ENCODE results near the gene DDAH1. TPM values are rescaled to one million over a fixed set of nuclear protein-coding genes. Genes with fewer than 3 reads are reported as not detected.

Gene DDAH1
- total and polyA plus RNA-seq, 2 experiments from 2014 or later: 29.4 to 41.7 TPM

GRCh38 chr1:85332575-85332974 is 132.4 kb downstream of the DDAH1 start:
- peaks cover 27% of the 10 kb centered on the region for H3K4me1 Mint-ChIP-seq
- H3K9me3 Mint-ChIP-seq: no peaks in the 10 kb centered on the region; the same call in 2 of the 3 replicates
- no peaks in the 10 kb centered on the region for H3K9me2 ChIP-seq (ENCODE audit: insufficient read depth)
- H3K4me3 Mint-ChIP-seq: no peak overlapping the region
- no peak for ATAC-seq
- DNase-seq (ENCODE audit: low spot score): no peak
- H3K4me3 ChIP-seq: no peak overlapping the region
- TF ChIP-seq ZNF331 (CRISPR knock-in tag; IDR thresholded peaks at IDR 0.05; ENCODE audit: low read depth) (no peak), CTCF (conservative IDR thresholded peaks at IDR 0.05; ENCODE audit: low read depth in 2 of 2) (no peak), CREB1 (CRISPR knock-in tag; IDR thresholded peaks at IDR 0.05; ENCODE audit: low read depth) (no peak), REST (IDR thresholded peaks at IDR 0.05; ENCODE audit: unreplicated experiment) (no peak), EZH2phosphoT487 (IDR thresholded peaks at IDR 0.05; ENCODE audit: unreplicated experiment) (no peak), JUNB (IDR thresholded peaks at IDR 0.05; ENCODE audit: unreplicated experiment) (no peak), ETS1 (IDR thresholded peaks at IDR 0.05) (no peak)
- H3K4me1 ChIP-seq (ENCODE audit: insufficient read depth): peaks cover 21% of the 10 kb centered on the region
- H3K27ac ChIP-seq (ENCODE audit: low read depth): no peak overlapping the region
- no peak overlapping the region for H3K27ac Mint-ChIP-seq
- H3K27me3 ChIP-seq (ENCODE audit: insufficient read depth): no peaks in the 10 kb centered on the region
- no peaks in the 10 kb centered on the region for H3F3A ChIP-seq (replicated peaks; ENCODE audit: low read depth)
- H3K36me3 Mint-ChIP-seq (ENCODE audit: low read depth): peaks cover 5% of the 10 kb centered on the region; the same call in 2 of the 3 replicates
- H3K79me2 ChIP-seq (replicated peaks; ENCODE audit: insufficient read depth): no peaks in the 10 kb centered on the region
- no peaks in the 10 kb centered on the region for H3K36me3 ChIP-seq (ENCODE audit: insufficient read depth)
- no peaks in the 10 kb centered on the region for H3K27me3 Mint-ChIP-seq (ENCODE audit: insufficient read depth, low read depth, poor library complexity)
- no peaks in the 10 kb centered on the region for H4K20me1 ChIP-seq (replicated peaks; ENCODE audit: insufficient read depth)
- no peak overlapping the region for H3K4me2 ChIP-seq
- H2AFZ ChIP-seq: no peak overlapping the region

- Histone ChIP-seq H3K36me3 (ENCODE audit: insufficient read depth) (no peaks in the 10 kb centered on the region), H3K4me1 (ENCODE audit: insufficient read depth) (peaks cover 31% of the 10 kb centered on the region), H3F3A (replicated peaks; ENCODE audit: low read depth) (no peaks in the 10 kb centered on the region), H3K27ac (ENCODE audit: low read depth) (peak overlapping the region; percentile 23; the same call in 1 of the 2 replicates), H3K27me3 (ENCODE audit: insufficient read depth) (no peaks in the 10 kb centered on the region), H3K4me2 (0 out of 2 replicates have a peak overlapping the region, but pooled peaks have one; percentile 13), H2AFZ (no peak overlapping the region), H4K20me1 (replicated peaks; ENCODE audit: insufficient read depth) (no peaks in the 10 kb centered on the region), H3K9me2 (ENCODE audit: insufficient read depth) (no peaks in the 10 kb centered on the region), H3K79me2 (replicated peaks; ENCODE audit: insufficient read depth) (no peaks in the 10 kb centered on the region), H3K4me3 (no peak overlapping the region)
- no peaks in the 10 kb centered on the region for H3K27me3 Mint-ChIP-seq (ENCODE audit: insufficient read depth, low read depth, poor library complexity)
- ATAC-seq (no peak), DNase-seq (ENCODE audit: low spot score) (no peak)
- H3K36me3 Mint-ChIP-seq (ENCODE audit: low read depth): peaks cover 5% of the 10 kb centered on the region; the same call in 2 of the 3 replicates
- H3K27ac Mint-ChIP-seq: peak overlapping the region; percentile 39; the same call in 1 of the 2 replicates
- peaks cover 41% of the 10 kb centered on the region for H3K4me1 Mint-ChIP-seq
- H3K4me3 Mint-ChIP-seq: no peak overlapping the region
- no peaks in the 10 kb centered on the region; the same call in 2 of the 3 replicates for H3K9me3 Mint-ChIP-seq
- TF ChIP-seq CTCF (conservative IDR thresholded peaks at IDR 0.05; ENCODE audit: low read depth in 2 of 2): no peak
These were observed 134.2 kb downstream of the DDAH1 start for GRCh38 chr1:85330711-85331290.

Data from GM23338 (cell line).